Left ventricle myocardium inferior (tissue), 1 donor: ENCODE results near the gene PCNX2. TPM values are rescaled to one million over a fixed set of nuclear protein-coding genes. Genes with fewer than 3 reads are reported as not detected.

Experiments used
- DNase-seq: peaks from one replicate; pipeline ENCODE4 v3.0.0-alpha.2; 2020
- H3K27ac ChIP-seq: fragments of 200-600 bp; replicated peaks from 2 replicates; pipeline ENCODE4 v1.8.0; 2021
- H3K27me3 ChIP-seq: fragments of 200-600 bp; 2 replicates; pipeline ENCODE4 v1.8.0; 2021; ENCODE audit warnings: low read depth
- H3K36me3 ChIP-seq: fragments of 200-600 bp; 2 replicates; pipeline ENCODE4 v1.8.0; 2021
- H3K4me1 ChIP-seq: fragments of 200-600 bp; 2 replicates; pipeline ENCODE4 v1.8.0; 2021
- H3K4me3 ChIP-seq: fragments of 200-600 bp; 2 replicates; pipeline ENCODE4 v1.8.0; 2021; ENCODE audit warnings: mild to moderate bottlenecking, moderate library complexity
- H3K9me3 ChIP-seq: fragments of 200-600 bp; replicated peaks from 2 replicates; pipeline ENCODE4 v1.8.0; 2021
- CTCF ChIP-seq: fragments of 200-600 bp; IDR thresholded peaks from 2 replicates; pipeline ENCODE4 v1.8.0; 2021; ENCODE audit warnings: antibody characterized with exemption, mild to moderate bottlenecking, borderline replicate concordance
- intact Hi-C: fragments of 100-400 bp; cut with micrococcal nuclease; formaldehyde crosslinking; loops from one replicate; pipeline ENCODE4 v1.11.0; 2022
- total RNA-seq: library from RNA; stranded (reverse); fragmentation: NEBNext Ultra II Directional; extraction: Animal tissue kit (Norgen Biotek cat#: 25700); gene quantifications from one replicate; pipeline ENCODE4 v1.2.1, GENCODE V29; 2021
- donor health status: DM: no; HTN: yes; CAD: no; lungs with severe emphysema.

The PCNX2 gene
- total RNA-seq, 1 donor from 2014 or later: 0.82 TPM

DNA sequence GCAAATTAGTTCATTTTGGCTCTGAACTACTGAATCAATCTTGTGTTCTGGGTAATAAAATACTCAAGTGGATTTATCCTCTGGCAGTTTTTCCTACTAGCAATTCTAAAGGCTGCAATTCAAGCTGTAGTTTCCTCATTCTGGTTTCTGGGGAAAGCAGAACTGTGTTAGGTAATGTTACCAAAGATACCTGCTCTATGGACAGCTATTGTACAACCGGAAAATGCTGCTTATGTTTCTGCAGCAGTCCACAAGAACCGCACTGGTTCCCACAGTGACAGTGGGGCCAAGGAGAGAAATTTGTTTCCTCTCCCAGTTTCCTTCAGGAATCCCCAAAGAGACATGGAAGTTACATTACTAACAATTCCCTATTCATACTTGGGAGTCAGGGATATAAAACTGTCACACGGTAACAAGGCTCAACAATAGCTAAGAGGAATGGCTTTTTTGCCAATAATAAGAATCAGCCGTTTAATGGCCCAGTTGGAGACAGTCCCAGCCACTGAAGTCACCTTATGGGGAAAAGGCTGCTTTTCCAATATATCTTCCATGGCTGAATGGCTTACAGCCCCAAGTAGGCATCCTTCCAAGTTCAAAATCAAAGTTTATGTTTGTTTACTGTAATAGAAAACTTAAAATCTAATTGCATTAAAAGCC lies 52.6 kb downstream of the PCNX2 start:
- no peak for TF ChIP-seq CTCF
- H3K27ac ChIP-seq: peak overlapping the region; percentile 18
- H3K4me1 ChIP-seq: peaks cover 28% of the 10 kb centered on the region
- no peak overlapping the region for H3K4me3 ChIP-seq
- no peak for DNase-seq
- intact Hi-C loops: loop anchor here (5.0 kb wide), 1 partner anchor 606 kb away; no protein-coding TSS in a partner anchor
- no peaks in the 10 kb centered on the region for H3K36me3 ChIP-seq
- no peaks in the 10 kb centered on the region for H3K27me3 ChIP-seq
- H3K9me3 ChIP-seq: no peaks in the 10 kb centered on the region

DNA sequence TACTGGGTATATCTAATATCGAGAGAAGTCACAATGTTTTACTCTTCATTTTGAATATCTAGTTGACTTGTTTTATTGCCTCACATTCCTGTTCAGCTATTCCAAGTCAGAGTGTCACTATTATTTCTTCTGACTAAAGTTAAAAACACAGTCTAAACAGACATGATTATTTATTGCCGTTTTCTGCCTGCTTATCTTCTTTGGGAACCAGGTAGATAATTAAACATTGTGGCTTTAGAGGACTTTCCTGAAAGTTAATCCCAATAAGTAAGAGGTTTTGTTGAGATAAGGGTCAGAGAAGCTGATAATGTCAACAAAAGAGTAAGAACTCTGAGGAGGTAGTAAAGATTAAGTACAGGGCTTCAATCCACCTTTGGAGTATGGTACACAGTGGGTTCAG lies 53.8 kb downstream of the PCNX2 start:
- H3K9me3 ChIP-seq: no peaks in the 10 kb centered on the region
- intact Hi-C loops: loop anchor here (5.0 kb wide), 1 partner anchor 604 kb away; no protein-coding TSS in a partner anchor
- no peaks in the 10 kb centered on the region for H3K27me3 ChIP-seq
- H3K4me1 ChIP-seq: peaks cover 26% of the 10 kb centered on the region
- H3K4me3 ChIP-seq: no peak overlapping the region
- DNase-seq: no peak
- H3K36me3 ChIP-seq: no peaks in the 10 kb centered on the region
- TF ChIP-seq CTCF: no peak
- H3K27ac ChIP-seq: no peak overlapping the region

- Histone ChIP-seq H3K36me3 (no peaks in the 10 kb centered on the region), H3K9me3 (no peaks in the 10 kb centered on the region), H3K4me1 (peaks cover 22% of the 10 kb centered on the region), H3K27me3 (no peaks in the 10 kb centered on the region), H3K4me3 (peak overlapping the region; percentile 37), H3K27ac (no peak overlapping the region)
- TF ChIP-seq CTCF: peak; percentile 92
- intact Hi-C loops: loop anchor here (5.0 kb wide), 1 partner anchor 604 kb away; no protein-coding TSS in a partner anchor
- DNase-seq: peak; percentile 53
Measured at GRCh38 chr1:233240829-233241682, 54.5 kb downstream of the PCNX2 start.

DNA sequence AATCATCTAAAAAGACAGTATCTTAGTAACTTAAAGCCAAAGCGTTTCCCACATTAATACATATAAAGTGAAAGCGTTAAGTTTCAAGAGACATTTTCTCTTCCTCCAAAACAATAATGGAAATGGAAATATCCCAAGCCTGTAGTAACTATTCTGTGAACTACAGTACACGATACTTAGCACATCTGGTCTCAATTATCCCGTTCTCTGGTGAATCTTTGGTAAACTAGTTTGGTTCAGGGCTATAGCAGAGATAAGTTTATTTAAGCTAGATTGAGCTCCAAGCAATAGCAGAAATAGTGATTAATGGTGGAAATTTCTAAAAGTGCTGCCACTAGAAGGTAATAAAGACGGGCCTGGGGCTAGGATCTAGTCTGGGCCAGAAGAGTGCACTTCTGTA lies 55.2 kb downstream of the PCNX2 start:
- Histone ChIP-seq H3K27ac (no peak overlapping the region), H3K4me3 (no peak overlapping the region), H3K9me3 (no peaks in the 10 kb centered on the region), H3K36me3 (no peaks in the 10 kb centered on the region), H3K27me3 (no peaks in the 10 kb centered on the region), H3K4me1 (peaks cover 22% of the 10 kb centered on the region)
- intact Hi-C loops: loop anchor here (5.0 kb wide), 1 partner anchor 603 kb away; no protein-coding TSS in a partner anchor
- DNase-seq: no peak
- TF ChIP-seq CTCF: no peak

DNA sequence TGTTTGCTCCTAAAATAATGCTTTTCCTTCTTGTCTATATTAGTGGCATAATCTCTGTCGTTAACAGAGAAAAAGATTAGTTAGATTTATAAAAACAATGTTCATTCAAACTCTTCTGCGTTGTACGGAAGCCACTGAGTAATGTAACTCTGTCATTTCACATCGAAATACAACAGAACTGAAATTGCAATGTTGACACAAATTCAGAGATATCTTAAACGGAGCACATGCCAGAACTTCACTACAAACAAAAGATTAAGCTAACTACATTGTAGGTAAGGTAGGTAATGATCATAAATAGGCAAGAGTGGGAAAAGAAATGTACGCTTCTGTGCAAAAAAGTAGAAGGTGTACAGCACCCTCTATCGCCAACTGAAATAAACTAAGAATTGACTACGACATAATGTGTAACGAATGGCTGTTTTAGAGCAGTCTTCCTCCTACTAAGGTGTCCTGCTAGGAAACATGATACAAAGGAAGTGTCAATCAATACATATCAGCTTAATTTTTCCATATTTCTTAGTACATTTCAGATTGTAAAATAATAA lies 56.6 kb downstream of the PCNX2 start:
- intact Hi-C loops: no loop called here
- TF ChIP-seq CTCF: peak; percentile 22
- DNase-seq: no peak
- H3K4me1 ChIP-seq: peaks cover 22% of the 10 kb centered on the region
- no peaks in the 10 kb centered on the region for H3K36me3 ChIP-seq
- H3K9me3 ChIP-seq: no peaks in the 10 kb centered on the region
- no peak overlapping the region for H3K4me3 ChIP-seq
- H3K27ac ChIP-seq: no peak overlapping the region
- H3K27me3 ChIP-seq: no peaks in the 10 kb centered on the region
